ENCODE results near the gene SP100. TPM values are rescaled to one million over a fixed set of nuclear protein-coding genes. Genes with fewer than 3 reads are reported as not detected.

The SP100 gene
- total and polyA plus RNA-seq, 2 of the 13 experiments (the other 11 are each of a cell fraction or from before 2014, with no cell fraction given), result 12.6 to 16.5 TPM

DNA sequence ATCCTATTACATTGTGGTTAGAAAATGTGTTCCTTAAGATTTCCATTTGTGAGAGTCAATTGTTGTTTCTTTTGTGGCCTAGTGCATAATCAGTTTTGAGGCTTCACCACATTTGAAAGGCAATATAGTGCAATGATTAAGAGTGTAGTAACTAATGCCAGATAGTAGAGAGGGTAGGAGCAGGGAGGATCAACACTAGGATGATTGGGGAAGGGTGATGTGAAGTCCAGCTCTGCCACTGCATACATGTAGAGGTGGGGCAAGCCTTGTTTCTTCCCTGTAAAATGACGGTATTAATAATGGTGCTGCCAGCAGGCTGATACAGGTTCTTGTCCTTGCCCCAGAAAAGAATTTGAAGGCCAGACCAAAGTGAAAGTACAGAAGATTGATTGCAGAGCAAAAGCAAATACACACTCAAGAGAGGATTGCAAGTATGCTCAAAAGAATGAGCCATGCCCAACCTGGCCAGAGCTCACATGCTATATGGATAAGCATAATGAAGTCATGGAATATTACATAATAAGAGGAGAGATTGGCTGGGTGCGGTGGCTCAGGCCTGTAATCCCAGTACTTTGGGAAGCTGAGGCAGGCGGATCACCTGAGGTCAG, 8.0 kb downstream of the SP100 start (continued):
- TF ChIP-seq, protein P1, sequence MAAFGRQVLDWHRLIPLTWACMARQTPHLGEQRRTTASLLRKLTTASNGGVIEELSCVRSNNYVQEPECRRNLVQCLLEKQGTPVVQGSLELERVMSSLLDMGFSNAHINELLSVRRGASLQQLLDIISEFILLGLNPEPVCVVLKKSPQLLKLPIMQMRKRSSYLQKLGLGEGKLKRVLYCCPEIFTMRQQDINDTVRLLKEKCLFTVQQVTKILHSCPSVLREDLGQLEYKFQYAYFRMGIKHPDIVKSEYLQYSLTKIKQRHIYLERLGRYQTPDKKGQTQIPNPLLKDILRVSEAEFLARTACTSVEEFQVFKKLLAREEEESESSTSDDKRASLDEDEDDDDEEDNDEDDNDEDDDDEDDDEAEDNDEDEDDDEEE (CRISPR knock-in tag; IDR thresholded peaks at IDR 0.05), result no peak
- TF ChIP-seq SP140L (CRISPR knock-in tag; IDR thresholded peaks at IDR 0.05; ENCODE audit: borderline replicate concordance), result no peak
- TF ChIP-seq NKX3-1 (CRISPR knock-in tag; IDR thresholded peaks at IDR 0.05), result no peak
- TF ChIP-seq, protein P2, sequence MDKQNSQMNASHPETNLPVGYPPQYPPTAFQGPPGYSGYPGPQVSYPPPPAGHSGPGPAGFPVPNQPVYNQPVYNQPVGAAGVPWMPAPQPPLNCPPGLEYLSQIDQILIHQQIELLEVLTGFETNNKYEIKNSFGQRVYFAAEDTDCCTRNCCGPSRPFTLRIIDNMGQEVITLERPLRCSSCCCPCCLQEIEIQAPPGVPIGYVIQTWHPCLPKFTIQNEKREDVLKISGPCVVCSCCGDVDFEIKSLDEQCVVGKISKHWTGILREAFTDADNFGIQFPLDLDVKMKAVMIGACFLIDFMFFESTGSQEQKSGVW (CRISPR knock-in tag; IDR thresholded peaks at IDR 0.05; ENCODE audit: borderline replicate concordance), result no peak
- no peak for TF ChIP-seq ZNF720 (CRISPR knock-in tag; IDR thresholded peaks at IDR 0.05)
- no peak for TF ChIP-seq ZSCAN25 (CRISPR knock-in tag; IDR thresholded peaks at IDR 0.05)
- peak; percentile 58; the same call in 1 of the 2 replicates for TF ChIP-seq ZNF614 (CRISPR knock-in tag; IDR thresholded peaks at IDR 0.05; ENCODE audit: borderline replicate concordance)
- no peak for TF ChIP-seq ZNF136 (CRISPR knock-in tag; IDR thresholded peaks at IDR 0.05; ENCODE audit: low read depth)
- no peak for TF ChIP-seq ZNF652 (CRISPR knock-in tag; IDR thresholded peaks at IDR 0.05; ENCODE audit: borderline replicate concordance, low read depth)
- no peak for TF ChIP-seq AKAP8 (CRISPR knock-in tag; IDR thresholded peaks at IDR 0.05)
- TF ChIP-seq, protein P3, sequence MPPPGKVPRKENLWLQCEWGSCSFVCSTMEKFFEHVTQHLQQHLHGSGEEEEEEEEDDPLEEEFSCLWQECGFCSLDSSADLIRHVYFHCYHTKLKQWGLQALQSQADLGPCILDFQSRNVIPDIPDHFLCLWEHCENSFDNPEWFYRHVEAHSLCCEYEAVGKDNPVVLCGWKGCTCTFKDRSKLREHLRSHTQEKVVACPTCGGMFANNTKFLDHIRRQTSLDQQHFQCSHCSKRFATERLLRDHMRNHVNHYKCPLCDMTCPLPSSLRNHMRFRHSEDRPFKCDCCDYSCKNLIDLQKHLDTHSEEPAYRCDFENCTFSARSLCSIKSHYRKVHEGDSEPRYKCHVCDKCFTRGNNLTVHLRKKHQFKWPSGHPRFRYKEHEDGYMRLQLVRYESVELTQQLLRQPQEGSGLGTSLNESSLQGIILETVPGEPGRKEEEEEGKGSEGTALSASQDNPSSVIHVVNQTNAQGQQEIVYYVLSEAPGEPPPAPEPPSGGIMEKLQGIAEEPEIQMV (CRISPR knock-in tag; IDR thresholded peaks at IDR 0.05; ENCODE audit: low read depth), result no peak
- TF ChIP-seq MEF2D (CRISPR knock-in tag; IDR thresholded peaks at IDR 0.05), result 0 out of 2 replicates have a peak, but pooled peaks have one; percentile 23
- TF ChIP-seq HNF4G (IDR thresholded peaks at IDR 0.05; ENCODE audit: borderline replicate concordance, low read depth, low read length), result no peak
- no peak for TF ChIP-seq HNF4G (CRISPR knock-in tag; IDR thresholded peaks at IDR 0.05; ENCODE audit: borderline replicate concordance, low read depth)
- TF ChIP-seq PAX8 (CRISPR knock-in tag; IDR thresholded peaks at IDR 0.05; ENCODE audit: borderline replicate concordance), result no peak
- no peak for TF ChIP-seq ZFP82 (CRISPR knock-in tag; IDR thresholded peaks at IDR 0.05; ENCODE audit: borderline replicate concordance)
- TF ChIP-seq ZBTB42 (CRISPR knock-in tag; IDR thresholded peaks at IDR 0.05), result no peak
- peak; percentile 42 for TF ChIP-seq FOSL2 (CRISPR knock-in tag; IDR thresholded peaks at IDR 0.05)
- TF ChIP-seq, protein P4, sequence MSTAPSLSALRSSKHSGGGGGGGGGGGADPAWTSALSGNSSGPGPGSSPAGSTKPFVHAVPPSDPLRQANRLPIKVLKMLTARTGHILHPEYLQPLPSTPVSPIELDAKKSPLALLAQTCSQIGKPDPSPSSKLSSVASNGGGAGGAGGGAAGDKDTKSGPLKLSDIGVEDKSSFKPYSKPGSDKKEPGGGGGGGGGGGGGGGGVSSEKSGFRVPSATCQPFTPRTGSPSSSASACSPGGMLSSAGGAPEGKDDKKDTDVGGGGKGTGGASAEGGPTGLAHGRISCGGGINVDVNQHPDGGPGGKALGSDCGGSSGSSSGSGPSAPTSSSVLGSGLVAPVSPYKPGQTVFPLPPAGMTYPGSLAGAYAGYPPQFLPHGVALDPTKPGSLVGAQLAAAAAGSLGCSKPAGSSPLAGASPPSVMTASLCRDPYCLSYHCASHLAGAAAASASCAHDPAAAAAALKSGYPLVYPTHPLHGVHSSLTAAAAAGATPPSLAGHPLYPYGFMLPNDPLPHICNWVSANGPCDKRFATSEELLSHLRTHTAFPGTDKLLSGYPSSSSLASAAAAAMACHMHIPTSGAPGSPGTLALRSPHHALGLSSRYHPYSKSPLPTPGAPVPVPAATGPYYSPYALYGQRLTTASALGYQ (CRISPR knock-in tag; IDR thresholded peaks at IDR 0.05), result no peak
- TF ChIP-seq BCL6 (CRISPR knock-in tag; IDR thresholded peaks at IDR 0.05), result 0 out of 2 replicates have a peak, but pooled peaks have one; percentile 35
- no peak for TF ChIP-seq NFE2 (CRISPR knock-in tag; IDR thresholded peaks at IDR 0.05)
- TF ChIP-seq TGIF2 (CRISPR knock-in tag; IDR thresholded peaks at IDR 0.05), result no peak
- TF ChIP-seq, protein P5, sequence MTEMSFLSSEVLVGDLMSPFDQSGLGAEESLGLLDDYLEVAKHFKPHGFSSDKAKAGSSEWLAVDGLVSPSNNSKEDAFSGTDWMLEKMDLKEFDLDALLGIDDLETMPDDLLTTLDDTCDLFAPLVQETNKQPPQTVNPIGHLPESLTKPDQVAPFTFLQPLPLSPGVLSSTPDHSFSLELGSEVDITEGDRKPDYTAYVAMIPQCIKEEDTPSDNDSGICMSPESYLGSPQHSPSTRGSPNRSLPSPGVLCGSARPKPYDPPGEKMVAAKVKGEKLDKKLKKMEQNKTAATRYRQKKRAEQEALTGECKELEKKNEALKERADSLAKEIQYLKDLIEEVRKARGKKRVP (CRISPR knock-in tag; IDR thresholded peaks at IDR 0.05), result peak in 1 of 2 experiments; percentile 53; a peak in 1 of 4 replicates
- TF ChIP-seq ZMAT3 (CRISPR knock-in tag; conservative IDR thresholded peaks at IDR 0.05), result no peak
- TF ChIP-seq ZNF878 (CRISPR knock-in tag; IDR thresholded peaks at IDR 0.05), result no peak
- TF ChIP-seq NFE2L2 (IDR thresholded peaks at IDR 0.05; ENCODE audit: low read length), result no peak
- peak; percentile 59 for TF ChIP-seq CEBPG (CRISPR knock-in tag; IDR thresholded peaks at IDR 0.05)

Data from HepG2 (cell line).